Esophagus muscularis mucosa (tissue), 4 donors: ENCODE measurements around the gene PCSK4. TPM values are rescaled to one million over a fixed set of nuclear protein-coding genes. Genes with fewer than 3 reads are reported as not detected.

Source experiments
- DNase-seq: peaks from one replicate; pipeline ENCODE4 v3.0.0-alpha.2; 2017; ENCODE audit errors: extremely low spot score
- H3K27ac ChIP-seq, 4 donors: fragments of 200-600 bp; sonication (generic); replicated peaks in 1 of 4; 1 replicate in 3 of 4; 2 replicates in 1 of 4; pipeline ENCODE4 v1.5.1; 2016 to 2019; ENCODE audit warnings: mild to moderate bottlenecking in 1 of 4
- H3K27me3 ChIP-seq, 4 donors: fragments of 200-600 bp; sonication (generic); one replicate each; pipeline versions ENCODE4 v1.5.1 to v1.6.0; 2016 to 2019
- H3K36me3 ChIP-seq, 4 donors: fragments of 200-600 bp; sonication (generic); one replicate each; pipeline ENCODE4 v1.5.1; 2016 to 2019
- H3K4me1 ChIP-seq, 4 donors: fragments of 200-600 bp; sonication (generic); one replicate each; pipeline ENCODE4 v1.5.1; 2016 to 2019
- H3K4me3 ChIP-seq, 4 donors: fragments of 200-600 bp; sonication (generic); 1 replicate in 2 of 4; 2 replicates in 2 of 4; pipeline ENCODE4 v1.5.1; 2016 to 2019; ENCODE audit warnings: mild to moderate bottlenecking in 4 of 4, moderate library complexity in 1 of 4
- H3K9me3 ChIP-seq, 4 donors: fragments of 200-600 bp; sonication (generic); 1 replicate in 3 of 4; 2 replicates in 1 of 4; pipeline ENCODE4 v1.5.1; 2016 to 2019
- EP300 ChIP-seq: sonication (generic); formaldehyde crosslinking; IDR thresholded peaks from one replicate; pipeline ENCODE4 v1.6.1; 2017; ENCODE audit warnings: antibody characterized with exemption
- POLR2A ChIP-seq: fragments of 450-650 bp; IDR thresholded peaks from one replicate; pipeline ENCODE4 v1.6.1; 2017; ENCODE audit warnings: antibody characterized with exemption, moderate library complexity, mild to moderate bottlenecking, low read depth
- POLR2AphosphoS5 ChIP-seq, 2 donors: sonication (generic); formaldehyde crosslinking; IDR thresholded peaks; one replicate each; pipeline ENCODE4 v1.6.1; 2017; ENCODE audit warnings: antibody characterized with exemption in 2 of 2
- WGBS: methylation state at CpG from one replicate; pipeline ENCODE4 v1.1.5; 2018; 5-methylcytosine and 5-hydroxymethylcytosine counted together
- intact Hi-C: fragments of 100-400 bp; cut with DNase I; formaldehyde crosslinking; loops from one replicate; pipeline ENCODE4 v1.15.1; 2023
- total RNA-seq, 4 donors: library from RNA; depleted of rRNA; stranded (reverse); fragments of >200 nt; gene quantifications; one replicate each; pipeline versions ENCODE4 v1.1.0 to v1.2.1, GENCODE V29; 2016
- TF ChIP-seq, protein P1 (sequence below), 3 experiments: fragments of 200-600 bp in 2 of 3; fragments of 450-650 bp in 1 of 3; sonication (generic) in 2 of 3; IDR thresholded peaks; one replicate each; pipeline ENCODE4 v1.5.1; 2017 to 2019; ENCODE audit warnings: antibody characterized with exemption in 3 of 3, mild to moderate bottlenecking in 2 of 3, moderate library complexity in 1 of 3

The PCSK4 gene
- total RNA-seq, 4 donors from 2014 or later, result 1.9 to 5.4 (median 3.3) TPM

DNA sequence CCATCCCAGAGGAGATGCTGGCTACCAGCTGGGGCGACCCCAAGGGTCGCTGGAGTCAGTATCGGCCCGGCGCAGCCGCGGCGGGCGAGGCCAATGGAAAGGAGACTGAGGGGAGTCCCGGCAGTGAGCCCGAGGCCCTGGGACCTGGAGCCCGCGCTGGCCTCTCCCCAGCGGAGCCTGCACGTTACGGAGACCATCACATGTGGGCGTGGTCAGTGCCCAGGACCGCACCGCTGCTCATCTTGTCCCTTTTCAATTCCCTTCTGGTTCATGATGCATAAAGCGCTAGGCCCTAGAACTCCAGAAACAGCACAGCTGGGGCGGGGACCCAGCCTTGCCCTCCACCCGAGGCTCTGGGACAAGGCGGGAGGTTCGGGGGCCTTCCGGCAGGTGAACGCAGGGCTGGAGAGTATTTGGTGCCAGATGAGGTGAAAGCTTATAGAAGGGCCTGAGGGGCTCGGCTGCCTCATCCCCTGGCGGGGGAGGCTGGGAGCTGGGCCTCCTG lies 19.1 kb downstream of the PCSK4 start:
- Histone ChIP-seq H3K27ac (no peak overlapping the region), H3K27me3 (peaks cover 32 to 97% (median 66%) of the 10 kb centered on the region in 4 donors), H3K4me1 (peaks cover 57 to 88% (median 79%) of the 10 kb centered on the region in 4 donors), H3K36me3 (peaks cover 0 to 25% (median 14%) of the 10 kb centered on the region in 4 donors), H3K4me3 (peak overlapping the region; percentile 46 to 59 (median 49)), H3K9me3 (no peaks in the 10 kb centered on the region)
- 36% methylated on average over 12 of the region's 28 CpGs for WGBS
- intact Hi-C loops, result no loop called here
- TF ChIP-seq EP300 (no peak), POLR2AphosphoS5 (IDR thresholded peaks at IDR 0.05) (no peak)
- DNase-seq, result no peak

DNA sequence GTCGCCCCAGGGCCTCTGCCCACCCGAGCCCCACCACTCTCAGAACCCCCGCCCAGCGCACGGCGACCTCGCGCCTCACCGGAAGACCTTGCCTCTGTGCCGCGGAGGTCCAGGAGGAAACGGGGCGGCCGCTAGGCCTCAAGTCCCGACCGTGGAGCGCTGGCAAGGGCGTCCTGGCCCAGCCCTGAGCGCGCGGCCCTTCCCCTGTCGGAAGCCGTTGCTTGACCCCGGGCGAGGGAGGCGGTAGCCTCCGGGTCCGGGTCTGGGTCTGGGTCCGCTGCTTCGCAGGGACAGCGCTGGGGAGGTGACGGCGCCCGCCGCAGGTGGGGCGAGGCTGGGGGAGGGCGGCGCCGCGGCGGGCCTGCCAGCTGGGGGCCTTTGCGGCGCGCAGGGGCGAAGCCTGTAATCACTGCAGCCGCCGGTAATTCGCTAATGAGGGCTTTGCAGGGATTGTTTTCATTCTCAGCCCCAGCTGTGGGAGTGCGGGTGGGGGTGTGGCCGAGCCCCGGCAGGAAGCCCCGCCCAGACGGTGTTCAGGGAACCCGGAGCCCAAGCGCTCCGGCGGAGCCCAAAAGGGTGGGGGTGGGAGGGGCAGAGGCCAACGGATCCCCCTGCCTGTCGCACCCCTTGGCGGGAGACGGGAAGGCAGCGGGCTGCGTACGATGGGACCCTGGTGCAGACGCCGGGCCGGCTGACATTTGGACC lies 19.7 kb downstream of the PCSK4 start:
- peaks cover 58 to 91% (median 84%) of the 10 kb centered on the region in 4 donors for H3K4me1 ChIP-seq
- H3K4me3 ChIP-seq, result peak overlapping the region; percentile 46 to 59 (median 49)
- intact Hi-C loops, result no loop called here
- WGBS, result 9% methylated on average over 31 of the region's 67 CpGs
- TF ChIP-seq, protein P1, sequence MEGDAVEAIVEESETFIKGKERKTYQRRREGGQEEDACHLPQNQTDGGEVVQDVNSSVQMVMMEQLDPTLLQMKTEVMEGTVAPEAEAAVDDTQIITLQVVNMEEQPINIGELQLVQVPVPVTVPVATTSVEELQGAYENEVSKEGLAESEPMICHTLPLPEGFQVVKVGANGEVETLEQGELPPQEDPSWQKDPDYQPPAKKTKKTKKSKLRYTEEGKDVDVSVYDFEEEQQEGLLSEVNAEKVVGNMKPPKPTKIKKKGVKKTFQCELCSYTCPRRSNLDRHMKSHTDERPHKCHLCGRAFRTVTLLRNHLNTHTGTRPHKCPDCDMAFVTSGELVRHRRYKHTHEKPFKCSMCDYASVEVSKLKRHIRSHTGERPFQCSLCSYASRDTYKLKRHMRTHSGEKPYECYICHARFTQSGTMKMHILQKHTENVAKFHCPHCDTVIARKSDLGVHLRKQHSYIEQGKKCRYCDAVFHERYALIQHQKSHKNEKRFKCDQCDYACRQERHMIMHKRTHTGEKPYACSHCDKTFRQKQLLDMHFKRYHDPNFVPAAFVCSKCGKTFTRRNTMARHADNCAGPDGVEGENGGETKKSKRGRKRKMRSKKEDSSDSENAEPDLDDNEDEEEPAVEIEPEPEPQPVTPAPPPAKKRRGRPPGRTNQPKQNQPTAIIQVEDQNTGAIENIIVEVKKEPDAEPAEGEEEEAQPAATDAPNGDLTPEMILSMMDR (IDR thresholded peaks at IDR 0.05), result no peak
- TF ChIP-seq POLR2AphosphoS5 (IDR thresholded peaks at IDR 0.05) (no peak), POLR2A (no peak), EP300 (no peak)
- H3K9me3 ChIP-seq, result no peaks in the 10 kb centered on the region
- H3K27me3 ChIP-seq, result peaks cover 32 to 100% (median 71%) of the 10 kb centered on the region in 4 donors
- no peak overlapping the region for H3K27ac ChIP-seq
- no peak for DNase-seq
- H3K36me3 ChIP-seq, result peaks cover 0 to 20% (median 8%) of the 10 kb centered on the region in 4 donors

DNA sequence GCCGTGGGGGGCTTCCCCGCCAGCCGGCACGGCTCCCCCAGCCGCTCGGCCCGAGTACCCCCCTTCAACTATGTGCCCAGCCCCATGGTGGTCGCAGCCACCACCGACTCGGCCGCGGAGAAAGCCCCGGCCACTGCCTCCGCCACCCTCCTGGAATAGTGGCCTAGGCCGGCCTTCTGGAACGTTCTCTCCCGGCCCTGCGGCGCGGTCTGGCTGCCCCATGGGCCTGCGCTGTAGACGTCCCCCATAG lies 20.2 kb downstream of the PCSK4 start:
- intact Hi-C loops, result no loop called here
- no peak for TF ChIP-seq EP300
- TF ChIP-seq, protein P1 (IDR thresholded peaks at IDR 0.05), result no peak
- no peak for TF ChIP-seq POLR2A
- TF ChIP-seq POLR2AphosphoS5 (IDR thresholded peaks at IDR 0.05), result no peak
- WGBS, result 6% methylated on average over 6 of the region's 22 CpGs
- H3K4me3 ChIP-seq, result peak overlapping the region; percentile 46 to 59 (median 49)
- peaks cover 32 to 100% (median 71%) of the 10 kb centered on the region in 4 donors for H3K27me3 ChIP-seq
- H3K36me3 ChIP-seq, result peaks cover 0 to 15% (median 5%) of the 10 kb centered on the region in 4 donors
- DNase-seq, result no peak
- H3K27ac ChIP-seq, result no peak overlapping the region
- H3K9me3 ChIP-seq, result no peaks in the 10 kb centered on the region
- H3K4me1 ChIP-seq, result peaks cover 58 to 95% (median 86%) of the 10 kb centered on the region in 4 donors

DNA sequence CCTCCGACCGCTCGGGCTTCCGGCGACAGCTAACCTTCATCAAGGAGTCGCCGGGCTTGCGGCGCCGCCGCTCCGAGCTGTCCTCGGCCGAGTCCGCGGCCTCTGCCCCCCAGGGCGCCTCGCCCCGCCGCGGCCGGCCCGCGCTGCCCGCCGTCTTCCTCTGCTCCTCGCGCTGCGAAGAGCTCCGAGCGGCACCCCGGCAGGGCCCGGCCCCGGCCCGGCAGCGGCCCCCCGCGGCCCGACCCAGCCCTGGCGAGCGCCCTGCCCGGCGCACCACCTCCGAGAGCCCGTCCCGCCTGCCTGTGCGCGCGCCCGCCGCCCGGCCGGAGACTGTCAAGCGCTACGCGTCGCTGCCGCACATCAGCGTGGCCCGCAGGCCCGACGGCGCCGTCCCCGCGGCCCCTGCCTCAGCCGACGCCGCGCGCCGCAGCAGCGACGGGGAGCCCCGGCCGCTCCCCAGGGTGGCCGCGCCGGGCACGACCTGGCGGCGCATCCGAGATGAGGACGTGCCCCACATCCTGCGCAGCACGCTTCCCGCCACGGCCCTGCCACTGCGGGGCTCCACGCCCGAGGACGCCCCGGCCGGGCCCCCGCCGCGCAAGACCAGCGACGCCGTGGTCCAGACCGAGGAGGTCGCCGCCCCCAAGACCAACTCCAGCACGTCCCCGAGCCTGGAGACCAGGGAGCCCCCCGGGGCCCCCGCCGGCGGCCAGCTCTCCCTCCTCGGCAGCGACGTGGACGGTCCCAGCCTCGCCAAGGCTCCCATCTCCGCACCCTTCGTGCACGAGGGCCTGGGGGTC lies 20.7 kb downstream of the PCSK4 start:
- Histone ChIP-seq H3K4me3 (peak overlapping the region; percentile 46 to 59 (median 49)), H3K36me3 (peaks cover 0 to 10% (median under 1%) of the 10 kb centered on the region in 4 donors), H3K4me1 (peaks cover 58 to 95% (median 85%) of the 10 kb centered on the region in 4 donors), H3K27me3 (peaks cover 32 to 100% (median 71%) of the 10 kb centered on the region in 4 donors), H3K9me3 (no peaks in the 10 kb centered on the region), H3K27ac (no peak overlapping the region)
- no peak for TF ChIP-seq POLR2AphosphoS5 (IDR thresholded peaks at IDR 0.05)
- TF ChIP-seq POLR2A, result no peak
- TF ChIP-seq EP300, result no peak
- TF ChIP-seq, protein P1 (IDR thresholded peaks at IDR 0.05), result no peak
- WGBS, result 12% methylated on average over 32 of the region's 117 CpGs
- intact Hi-C loops, result no loop called here
- no peak for DNase-seq

DNA sequence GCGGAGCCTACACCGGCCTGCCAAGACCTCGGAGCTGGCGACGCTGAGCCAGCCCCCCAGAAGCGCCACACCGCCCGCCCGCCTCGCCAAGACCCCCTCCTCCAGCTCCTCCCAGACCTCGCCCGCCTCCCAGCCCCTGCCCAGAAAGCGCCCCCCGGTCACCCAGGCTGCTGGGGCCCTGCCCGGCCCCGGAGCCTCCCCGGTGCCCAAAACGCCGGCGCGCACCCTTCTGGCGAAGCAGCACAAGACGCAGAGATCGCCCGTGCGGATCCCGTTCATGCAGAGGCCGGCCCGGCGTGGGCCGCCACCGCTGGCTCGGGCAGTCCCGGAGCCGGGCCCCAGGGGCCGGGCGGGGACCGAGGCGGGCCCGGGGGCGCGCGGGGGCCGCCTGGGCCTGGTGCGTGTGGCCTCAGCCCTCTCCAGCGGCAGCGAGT lies 21.3 kb downstream of the PCSK4 start:
- Histone ChIP-seq H3K4me3 (peak overlapping the region; percentile 46 to 59 (median 49)), H3K9me3 (no peaks in the 10 kb centered on the region), H3K27ac (no peak overlapping the region), H3K4me1 (peaks cover 54 to 89% (median 82%) of the 10 kb centered on the region in 4 donors), H3K36me3 (peaks cover 0 to 3% (median 0%) of the 10 kb centered on the region in 4 donors), H3K27me3 (peaks cover 32 to 98% (median 71%) of the 10 kb centered on the region in 4 donors)
- DNase-seq, result no peak
- TF ChIP-seq POLR2A (no peak), POLR2AphosphoS5 (IDR thresholded peaks at IDR 0.05) (no peak), EP300 (no peak)
- 4% methylated on average over 9 of the region's 47 CpGs for WGBS
- intact Hi-C loops, result no loop called here
